ENCODE results near the gene SLC35F1. TPM values are rescaled to one million over a fixed set of nuclear protein-coding genes. Genes with fewer than 3 reads are reported as not detected.
A peak's percentile ranks its signal among the peaks of the same experiment; 100 is the strongest.

SLC35F1 gene
- total and polyA plus RNA-seq, 2 donors (not counting 1 experiment from before 2014, with no cell fraction given), result not detected

DNA sequence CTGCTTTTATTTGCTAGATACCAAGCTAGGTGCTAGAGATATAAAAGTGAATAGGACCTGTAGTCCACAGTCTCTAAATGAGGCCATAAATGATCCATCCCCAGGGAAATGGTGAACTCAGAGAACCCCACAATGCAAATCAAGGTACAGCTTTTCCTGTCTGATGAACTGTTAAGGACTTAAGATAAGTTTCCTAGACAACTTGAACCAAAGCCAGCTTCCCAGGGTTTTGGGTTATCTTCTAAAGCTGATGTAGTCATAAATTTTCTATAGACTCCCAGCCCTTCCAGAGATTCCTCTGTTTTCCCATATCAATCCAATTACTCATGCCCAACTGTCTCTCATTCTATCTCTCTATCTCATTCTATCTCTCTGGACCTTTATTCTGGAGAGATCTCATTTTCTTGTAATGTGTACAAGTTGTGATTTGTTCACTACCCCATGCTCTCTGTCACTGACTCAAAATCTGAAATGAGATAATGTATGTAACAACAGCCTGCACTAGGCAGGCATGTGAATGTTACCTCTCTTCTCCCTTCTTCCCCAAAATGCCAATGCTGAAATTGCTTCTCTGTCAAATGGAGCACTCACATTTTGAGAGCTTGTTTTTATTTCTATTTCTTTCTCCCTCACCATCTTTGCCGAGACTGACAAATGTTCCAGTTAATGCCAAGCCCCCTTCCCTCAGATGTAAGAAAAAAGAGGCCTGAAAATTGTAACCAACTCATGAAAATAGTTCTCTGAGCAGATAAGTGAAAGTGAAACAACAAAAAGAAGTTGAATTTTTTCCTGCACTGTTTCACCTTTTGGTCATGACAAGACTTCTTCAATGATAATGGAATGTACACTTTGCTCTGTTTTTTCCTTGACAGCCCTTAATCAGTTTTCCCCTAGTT is 279.9 kb downstream of the SLC35F1 start:
- ChIA-PET POLR2A (no interaction called here), CTCF (no interaction called here)
- Mint-ChIP-seq H3K4me3 (no peak overlapping the region), H3K4me1 (peaks cover 6% of the 10 kb centered on the region), H3K27ac (no peak overlapping the region), H3K27me3 (no peaks in the 10 kb centered on the region), H3K9me3 (ENCODE audit: insufficient read depth) (no peaks in the 10 kb centered on the region)
- no peak overlapping the region for H3K4me3 ChIP-seq (ENCODE audit: control extremely low read depth in 1 of 5, extremely low read depth in 1 of 5, insufficient read depth in 1 of 5, low read depth in 2 of 5, low read length in 4 of 5)
- ATAC-seq (ENCODE audit: low read depth) (no peak), DNase-seq (no peak)
- H3K9me3 ChIP-seq (ENCODE audit: control extremely low read depth in 1 of 3, control insufficient read depth in 2 of 3, insufficient read depth in 1 of 3, low read length in 2 of 3), result no peaks in the 10 kb centered on the region
- no CpG with 5 or more reads among the region's 1 CpG for WGBS (ENCODE audit: insufficient coverage)
- intact Hi-C loops (cut with micrococcal nuclease), result no loop called here
- no peak overlapping the region for H3K9ac ChIP-seq (ENCODE audit: low read length)
- no peaks in the 10 kb centered on the region for H3K79me2 ChIP-seq (ENCODE audit: control insufficient read depth, insufficient read depth, low read length)
- H3K4me2 ChIP-seq (replicated peaks; ENCODE audit: low read depth, low read length, poor library complexity, severe bottlenecking), result no peak overlapping the region
- H3K4me1 ChIP-seq (ENCODE audit: control insufficient read depth in 2 of 2, insufficient read depth in 2 of 2, low read length in 2 of 2), result no peaks in the 10 kb centered on the region
- no peak for TF ChIP-seq EZH2 (IDR thresholded peaks at IDR 0.05; ENCODE audit: borderline replicate concordance, insufficient read depth, low read depth, low read length, poor library complexity, severe bottlenecking)
- TF ChIP-seq, protein P1, sequence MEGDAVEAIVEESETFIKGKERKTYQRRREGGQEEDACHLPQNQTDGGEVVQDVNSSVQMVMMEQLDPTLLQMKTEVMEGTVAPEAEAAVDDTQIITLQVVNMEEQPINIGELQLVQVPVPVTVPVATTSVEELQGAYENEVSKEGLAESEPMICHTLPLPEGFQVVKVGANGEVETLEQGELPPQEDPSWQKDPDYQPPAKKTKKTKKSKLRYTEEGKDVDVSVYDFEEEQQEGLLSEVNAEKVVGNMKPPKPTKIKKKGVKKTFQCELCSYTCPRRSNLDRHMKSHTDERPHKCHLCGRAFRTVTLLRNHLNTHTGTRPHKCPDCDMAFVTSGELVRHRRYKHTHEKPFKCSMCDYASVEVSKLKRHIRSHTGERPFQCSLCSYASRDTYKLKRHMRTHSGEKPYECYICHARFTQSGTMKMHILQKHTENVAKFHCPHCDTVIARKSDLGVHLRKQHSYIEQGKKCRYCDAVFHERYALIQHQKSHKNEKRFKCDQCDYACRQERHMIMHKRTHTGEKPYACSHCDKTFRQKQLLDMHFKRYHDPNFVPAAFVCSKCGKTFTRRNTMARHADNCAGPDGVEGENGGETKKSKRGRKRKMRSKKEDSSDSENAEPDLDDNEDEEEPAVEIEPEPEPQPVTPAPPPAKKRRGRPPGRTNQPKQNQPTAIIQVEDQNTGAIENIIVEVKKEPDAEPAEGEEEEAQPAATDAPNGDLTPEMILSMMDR (IDR thresholded peaks at IDR 0.05), result no peak
- no peaks in the 10 kb centered on the region for H3K36me3 ChIP-seq (replicated peaks in 1 of 2; ENCODE audit: control extremely low read depth in 1 of 2, control insufficient read depth in 1 of 2, extremely low read depth in 1 of 2, insufficient read depth in 2 of 2, low read length in 1 of 2)
- no peak overlapping the region for H3K27ac ChIP-seq (ENCODE audit: low read length in 2 of 2)
- no peaks in the 10 kb centered on the region for H3K27me3 ChIP-seq (replicated peaks in 1 of 4; ENCODE audit: control extremely low read depth in 1 of 4, control insufficient read depth in 3 of 4, insufficient read depth in 4 of 4, low read length in 3 of 4)
- H4K20me1 ChIP-seq (ENCODE audit: control insufficient read depth, insufficient read depth, low read length, poor library complexity, severe bottlenecking), result no peaks in the 10 kb centered on the region
- H2AFZ ChIP-seq (ENCODE audit: insufficient read depth, low read depth, low read length, poor library complexity, severe bottlenecking), result peak overlapping the region; percentile 38

DNA sequence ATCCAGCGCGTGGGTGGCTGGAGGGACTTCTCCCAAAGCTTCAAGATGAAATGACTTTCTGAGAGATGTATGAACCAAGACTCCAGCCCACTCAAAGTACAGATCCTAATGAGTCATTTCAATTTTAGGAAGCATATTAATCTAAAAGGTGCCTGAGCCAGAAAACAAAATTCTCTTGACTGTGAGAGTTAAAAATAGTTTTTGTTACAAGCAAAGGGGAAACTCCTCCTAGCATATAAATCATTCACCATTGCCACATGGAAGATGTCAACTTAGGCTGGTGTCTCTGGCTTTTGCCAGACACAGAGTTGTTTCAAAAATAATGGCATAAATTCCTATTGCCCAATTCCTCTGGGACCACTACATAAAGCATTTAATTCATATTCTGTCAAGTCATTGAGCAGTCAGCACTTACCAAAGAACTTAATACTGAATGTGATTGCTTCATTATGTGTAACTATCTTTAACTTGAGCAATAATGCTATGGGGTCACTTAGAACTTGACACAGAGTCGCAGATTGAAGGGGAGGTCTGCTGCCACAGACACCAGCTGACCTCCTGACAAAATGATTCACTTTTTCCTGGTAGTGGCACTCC is 280.6 kb downstream of the SLC35F1 start:
- ChIA-PET POLR2A (no interaction called here), CTCF (no interaction called here)
- Histone ChIP-seq H3K9ac (ENCODE audit: low read length) (no peak overlapping the region), H4K20me1 (ENCODE audit: control insufficient read depth, insufficient read depth, low read length, poor library complexity, severe bottlenecking) (no peaks in the 10 kb centered on the region), H3K4me1 (ENCODE audit: control insufficient read depth in 2 of 2, insufficient read depth in 2 of 2, low read length in 2 of 2) (no peaks in the 10 kb centered on the region), H3K4me2 (replicated peaks; ENCODE audit: low read depth, low read length, poor library complexity, severe bottlenecking) (no peak overlapping the region), H3K27ac (ENCODE audit: low read length in 2 of 2) (no peak overlapping the region), H3K9me3 (ENCODE audit: control extremely low read depth in 1 of 3, control insufficient read depth in 2 of 3, insufficient read depth in 1 of 3, low read length in 2 of 3) (no peaks in the 10 kb centered on the region), H3K27me3 (replicated peaks in 1 of 4; ENCODE audit: control extremely low read depth in 1 of 4, control insufficient read depth in 3 of 4, insufficient read depth in 4 of 4, low read length in 3 of 4) (no peaks in the 10 kb centered on the region), H3K36me3 (replicated peaks in 1 of 2; ENCODE audit: control extremely low read depth in 1 of 2, control insufficient read depth in 1 of 2, extremely low read depth in 1 of 2, insufficient read depth in 2 of 2, low read length in 1 of 2) (no peaks in the 10 kb centered on the region), H2AFZ (ENCODE audit: insufficient read depth, low read depth, low read length, poor library complexity, severe bottlenecking) (peak overlapping the region; percentile 38), H3K79me2 (ENCODE audit: control insufficient read depth, insufficient read depth, low read length) (no peaks in the 10 kb centered on the region), H3K4me3 (ENCODE audit: control extremely low read depth in 1 of 5, extremely low read depth in 1 of 5, insufficient read depth in 1 of 5, low read depth in 2 of 5, low read length in 4 of 5) (no peak overlapping the region)
- no peak for DNase-seq
- H3K27ac Mint-ChIP-seq, result no peak overlapping the region
- ATAC-seq (ENCODE audit: low read depth), result no peak
- peaks cover 6% of the 10 kb centered on the region for H3K4me1 Mint-ChIP-seq
- intact Hi-C loops (cut with micrococcal nuclease), result no loop called here
- no peaks in the 10 kb centered on the region for H3K27me3 Mint-ChIP-seq
- 60% methylated on average over 1 of the region's 3 CpGs for WGBS (ENCODE audit: insufficient coverage)
- H3K4me3 Mint-ChIP-seq, result no peak overlapping the region
- no peaks in the 10 kb centered on the region for H3K9me3 Mint-ChIP-seq (ENCODE audit: insufficient read depth)
- TF ChIP-seq, protein P1 (IDR thresholded peaks at IDR 0.05), result no peak
- no peak for TF ChIP-seq EZH2 (IDR thresholded peaks at IDR 0.05; ENCODE audit: borderline replicate concordance, insufficient read depth, low read depth, low read length, poor library complexity, severe bottlenecking)
